Panc1 (cell line): ENCODE measurements around the gene TCP11L2. TPM values are rescaled to one million over a fixed set of nuclear protein-coding genes. Genes with fewer than 3 reads are reported as not detected.
A peak's percentile ranks its signal among the peaks of the same experiment; 100 is the strongest.

Experiments used
- ATAC-seq: fragments of 200-7000 bp; cut with Tn5 transposase; 2 replicates; pipeline ENCODE4 v1.9.1; 2020; ENCODE audit warnings: mild to moderate bottlenecking, moderate library complexity
- BruUV-seq: library from RNA; stranded (reverse); fragments of 400-500 nt; replicated peaks from 2 replicates; lab custom pipeline; 2021; lab: Mats Ljungman, UMichigan
- CTCF ChIA-PET: fragments of 300-600 bp; sonication (Branson Sonifier 250); formaldehyde crosslinking; loops from one replicate; lab custom pipeline; 2022; ENCODE audit warnings: antibody characterized with exemption; lab: Charles Lee
- POLR2A ChIA-PET: fragments of 300-600 bp; sonication (Branson Sonifier 250); formaldehyde crosslinking; loops from one replicate; lab custom pipeline; 2022; ENCODE audit warnings: antibody characterized with exemption; lab: Charles Lee
- DNase-seq: peaks from one replicate; pipeline ENCODE4 v3.0.0-alpha.2; 2010; ENCODE audit warnings: low read depth, low spot score
- H3K27ac ChIP-seq: 2 replicates; pipeline ENCODE4 v1.5.1; 2011; ENCODE audit warnings: mild to moderate bottlenecking, low read length, inconsistent platforms
- H3K27me3 ChIP-seq: fragments of 200-500 bp; sonication (Bioruptor generic); 2 replicates; pipeline ENCODE4 v1.6.0; 2014; ENCODE audit warnings: low read length, inconsistent platforms; ENCODE audit not compliant: control insufficient read depth, insufficient read depth
- H3K36me3 ChIP-seq: fragments of 200-500 bp; sonication (Bioruptor generic); 2 replicates; pipeline ENCODE4 v1.5.1; 2014; ENCODE audit warnings: inconsistent platforms, mild to moderate bottlenecking, low read length, moderate library complexity; ENCODE audit not compliant: control insufficient read depth, insufficient read depth
- H3K4me1 ChIP-seq: 2 replicates; pipeline ENCODE4 v1.5.1; 2011; ENCODE audit warnings: inconsistent platforms, mild to moderate bottlenecking, low read length, moderate library complexity; ENCODE audit not compliant: control insufficient read depth, insufficient read depth
- H3K4me3 ChIP-seq, 2 experiments: 2 replicates each; pipeline ENCODE4 v1.5.1; 2011 to 2012; ENCODE audit warnings: low read depth in 2 of 2, low read length in 2 of 2, mild to moderate bottlenecking in 2 of 2, inconsistent platforms in 1 of 2, moderate library complexity in 1 of 2
- H3K9me3 ChIP-seq: fragments of 200-500 bp; sonication (Bioruptor generic); 2 replicates; pipeline ENCODE4 v1.5.1; 2014; ENCODE audit warnings: low read depth, mild to moderate bottlenecking, inconsistent platforms, low read length, moderate library complexity; ENCODE audit not compliant: control insufficient read depth, insufficient read depth
- POLR2AphosphoS5 ChIP-seq: IDR thresholded peaks from 2 replicates; pipeline ENCODE4 v1.6.1; 2012; ENCODE audit warnings: mild to moderate bottlenecking, low read depth, low read length, moderate library complexity
- SIN3A ChIP-seq: IDR thresholded peaks from 2 replicates; pipeline ENCODE4 v1.6.1; 2012; ENCODE audit warnings: low read depth, mild to moderate bottlenecking, low read length, moderate library complexity, borderline replicate concordance; ENCODE audit not compliant: insufficient read depth
- TCF7L2 ChIP-seq: IDR thresholded peaks from 2 replicates; pipeline ENCODE4 v1.6.1; 2011; ENCODE audit warnings: mild to moderate bottlenecking, low read depth, low read length, inconsistent platforms
- in situ Hi-C: cut with HindIII; loops from 2 replicates; pipeline ENCODE4 v1.10.0; 2016; ENCODE audit warnings: low sequenced_read_pairs, low pct_unique_long_range_greater_than_20kb
- intact Hi-C: fragments of 100-400 bp; cut with micrococcal nuclease; formaldehyde crosslinking; loops from one replicate; pipeline ENCODE4 v1.10.0; 2022; ENCODE audit not compliant: unreplicated experiment
- total RNA-seq: library from RNA; stranded (reverse); gene quantifications from one replicate; pipeline ENCODE4 v1.2.1, GENCODE V29; 2021; ENCODE audit not compliant: unreplicated experiment
- TF ChIP-seq, protein P1 (sequence below), 2 experiments: IDR thresholded peaks; 2 replicates each; pipeline ENCODE4 v1.6.1; 2011 to 2012; ENCODE audit warnings: low read depth in 2 of 2, control low read depth in 1 of 2, low read length in 1 of 2, mild to moderate bottlenecking in 1 of 2, moderate library complexity in 1 of 2; ENCODE audit not compliant: insufficient read depth in 1 of 2
- TF ChIP-seq, protein P2 (sequence below): fragments of 450-650 bp; IDR thresholded peaks from 2 replicates; pipeline ENCODE4 v1.5.1; 2017; ENCODE audit warnings: mild to moderate bottlenecking

TCP11L2 gene
- total RNA-seq, 1 experiment from 2014 or later, result 3.5 TPM

DNA sequence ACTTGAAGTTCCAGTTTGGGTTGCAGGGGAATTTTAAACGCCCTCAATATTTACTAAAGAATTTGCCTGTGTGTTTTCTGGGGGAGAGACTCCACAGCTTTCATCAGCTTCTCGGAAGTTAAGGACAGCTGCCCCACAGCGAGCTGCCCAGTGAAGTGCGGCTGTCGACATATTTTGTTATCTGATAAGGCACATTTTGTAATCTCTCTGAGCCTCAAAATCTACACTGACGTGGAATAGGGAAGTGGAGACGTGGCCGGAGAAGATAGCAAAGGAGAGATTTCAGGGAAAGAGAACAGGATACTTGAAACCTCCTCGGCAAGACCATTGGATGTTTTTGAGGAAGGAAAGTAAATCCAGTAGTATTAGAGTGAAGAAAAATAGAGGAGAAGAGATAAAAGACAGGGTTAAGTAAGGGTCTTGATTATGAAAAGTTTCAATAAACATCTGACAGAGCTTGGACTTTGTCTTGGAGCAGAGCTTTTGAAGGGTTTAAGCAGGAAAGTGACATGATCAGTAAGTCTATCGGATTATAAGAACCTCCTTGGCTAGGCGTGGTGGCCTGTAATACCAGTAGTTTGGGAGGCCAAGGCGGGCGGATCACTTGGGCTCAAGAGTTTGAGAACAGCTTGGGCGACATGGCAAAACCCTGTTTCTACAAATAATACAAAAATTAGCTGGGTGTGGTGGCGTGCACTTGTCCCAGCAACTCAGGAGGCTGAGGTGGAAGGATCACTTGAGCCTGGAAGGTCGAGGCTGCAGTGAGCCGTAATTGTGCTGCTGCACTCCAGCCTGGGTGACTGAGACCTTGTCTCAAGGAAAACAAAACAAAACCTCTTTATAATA, 56.1 kb downstream of the TCP11L2 start:
- peak; percentile 8; the same call in 1 of the 2 replicates for ATAC-seq
- ChIA-PET CTCF (interaction anchor here (0.6 to 1.5 kb wide), 5 partner anchors 13 to 561 kb away, joined by 3 to 6 read pairs (median 4); no protein-coding TSS in a partner anchor), POLR2A (interaction anchor here (0.6 to 0.7 kb wide), 2 partner anchors 510 to 612 kb away, joined by 5 to 6 read pairs; no protein-coding TSS in a partner anchor)
- Histone ChIP-seq H3K4me3 (peak overlapping the region; percentile 74 to 92), H3K36me3 (no peaks in the 10 kb centered on the region; the same call in 1 of the 2 replicates), H3K4me1 (peaks cover 9% of the 10 kb centered on the region; the same call in 1 of the 2 replicates), H3K9me3 (no peaks in the 10 kb centered on the region), H3K27me3 (no peaks in the 10 kb centered on the region), H3K27ac (peak overlapping the region; percentile 84)
- BruUV-seq, result TSS peak; percentile 71
- TF ChIP-seq, protein P1, sequence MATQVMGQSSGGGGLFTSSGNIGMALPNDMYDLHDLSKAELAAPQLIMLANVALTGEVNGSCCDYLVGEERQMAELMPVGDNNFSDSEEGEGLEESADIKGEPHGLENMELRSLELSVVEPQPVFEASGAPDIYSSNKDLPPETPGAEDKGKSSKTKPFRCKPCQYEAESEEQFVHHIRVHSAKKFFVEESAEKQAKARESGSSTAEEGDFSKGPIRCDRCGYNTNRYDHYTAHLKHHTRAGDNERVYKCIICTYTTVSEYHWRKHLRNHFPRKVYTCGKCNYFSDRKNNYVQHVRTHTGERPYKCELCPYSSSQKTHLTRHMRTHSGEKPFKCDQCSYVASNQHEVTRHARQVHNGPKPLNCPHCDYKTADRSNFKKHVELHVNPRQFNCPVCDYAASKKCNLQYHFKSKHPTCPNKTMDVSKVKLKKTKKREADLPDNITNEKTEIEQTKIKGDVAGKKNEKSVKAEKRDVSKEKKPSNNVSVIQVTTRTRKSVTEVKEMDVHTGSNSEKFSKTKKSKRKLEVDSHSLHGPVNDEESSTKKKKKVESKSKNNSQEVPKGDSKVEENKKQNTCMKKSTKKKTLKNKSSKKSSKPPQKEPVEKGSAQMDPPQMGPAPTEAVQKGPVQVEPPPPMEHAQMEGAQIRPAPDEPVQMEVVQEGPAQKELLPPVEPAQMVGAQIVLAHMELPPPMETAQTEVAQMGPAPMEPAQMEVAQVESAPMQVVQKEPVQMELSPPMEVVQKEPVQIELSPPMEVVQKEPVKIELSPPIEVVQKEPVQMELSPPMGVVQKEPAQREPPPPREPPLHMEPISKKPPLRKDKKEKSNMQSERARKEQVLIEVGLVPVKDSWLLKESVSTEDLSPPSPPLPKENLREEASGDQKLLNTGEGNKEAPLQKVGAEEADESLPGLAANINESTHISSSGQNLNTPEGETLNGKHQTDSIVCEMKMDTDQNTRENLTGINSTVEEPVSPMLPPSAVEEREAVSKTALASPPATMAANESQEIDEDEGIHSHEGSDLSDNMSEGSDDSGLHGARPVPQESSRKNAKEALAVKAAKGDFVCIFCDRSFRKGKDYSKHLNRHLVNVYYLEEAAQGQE (IDR thresholded peaks at IDR 0.05; ENCODE audit: insufficient read depth in 1 of 2, low read depth in 2 of 2, low read length in 1 of 2), result no peak
- TF ChIP-seq TCF7L2, result no peak
- no peak for TF ChIP-seq POLR2AphosphoS5
- TF ChIP-seq, protein P2, sequence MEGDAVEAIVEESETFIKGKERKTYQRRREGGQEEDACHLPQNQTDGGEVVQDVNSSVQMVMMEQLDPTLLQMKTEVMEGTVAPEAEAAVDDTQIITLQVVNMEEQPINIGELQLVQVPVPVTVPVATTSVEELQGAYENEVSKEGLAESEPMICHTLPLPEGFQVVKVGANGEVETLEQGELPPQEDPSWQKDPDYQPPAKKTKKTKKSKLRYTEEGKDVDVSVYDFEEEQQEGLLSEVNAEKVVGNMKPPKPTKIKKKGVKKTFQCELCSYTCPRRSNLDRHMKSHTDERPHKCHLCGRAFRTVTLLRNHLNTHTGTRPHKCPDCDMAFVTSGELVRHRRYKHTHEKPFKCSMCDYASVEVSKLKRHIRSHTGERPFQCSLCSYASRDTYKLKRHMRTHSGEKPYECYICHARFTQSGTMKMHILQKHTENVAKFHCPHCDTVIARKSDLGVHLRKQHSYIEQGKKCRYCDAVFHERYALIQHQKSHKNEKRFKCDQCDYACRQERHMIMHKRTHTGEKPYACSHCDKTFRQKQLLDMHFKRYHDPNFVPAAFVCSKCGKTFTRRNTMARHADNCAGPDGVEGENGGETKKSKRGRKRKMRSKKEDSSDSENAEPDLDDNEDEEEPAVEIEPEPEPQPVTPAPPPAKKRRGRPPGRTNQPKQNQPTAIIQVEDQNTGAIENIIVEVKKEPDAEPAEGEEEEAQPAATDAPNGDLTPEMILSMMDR, result no peak
- no peak for TF ChIP-seq SIN3A
- intact Hi-C loops (loop anchor here (10.0 kb wide), 1 partner anchor 556 kb away; no protein-coding TSS in a partner anchor), in situ Hi-C loops (no loop called here)
- DNase-seq, result no peak

DNA sequence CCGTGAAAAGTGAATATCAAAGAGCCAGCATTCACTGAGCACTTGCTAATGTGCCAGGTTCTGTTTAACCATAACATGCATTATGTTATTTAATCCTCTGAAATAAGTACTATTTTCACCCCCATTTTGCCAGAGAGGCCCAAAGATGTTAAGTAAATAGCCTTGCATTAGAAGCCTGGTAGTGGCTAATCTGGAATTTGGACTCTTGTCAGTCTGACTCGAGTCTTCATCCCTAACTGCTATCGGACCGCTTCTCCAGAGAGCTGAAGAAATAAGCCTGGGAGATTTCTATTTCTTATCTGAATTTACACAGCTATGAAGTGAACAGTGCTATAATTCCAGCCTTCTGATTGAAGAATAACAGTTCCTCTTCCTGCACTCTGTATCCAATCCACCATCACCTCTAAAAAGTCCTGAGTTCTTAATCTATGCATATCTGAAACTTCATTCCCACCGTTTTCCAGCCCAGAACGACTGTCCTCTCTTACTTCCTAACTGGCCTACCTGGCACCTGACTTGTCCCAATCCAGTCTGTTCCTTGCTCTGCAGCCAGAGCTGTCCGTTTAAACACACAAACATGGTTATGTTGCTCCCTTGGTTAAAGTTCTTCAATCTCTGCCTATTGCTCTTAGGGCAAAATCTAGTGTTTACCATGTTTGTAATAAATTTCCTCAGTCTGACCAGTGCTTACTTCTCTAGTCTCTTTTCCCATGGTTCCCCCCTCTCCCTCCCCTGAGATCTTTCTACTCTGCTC, 57.3 kb downstream of the TCP11L2 start:
- in situ Hi-C loops, result no loop called here
- intact Hi-C loops, result loop anchor here (10.0 kb wide), 1 partner anchor 555 kb away; no protein-coding TSS in a partner anchor
- TF ChIP-seq, protein P1 (IDR thresholded peaks at IDR 0.05; ENCODE audit: insufficient read depth in 1 of 2, low read depth in 2 of 2, low read length in 1 of 2), result no peak
- no peak for TF ChIP-seq POLR2AphosphoS5
- no peak for TF ChIP-seq TCF7L2
- no peak for TF ChIP-seq SIN3A
- TF ChIP-seq, protein P2, result no peak
- ChIA-PET POLR2A (no interaction called here), CTCF (interaction anchor here (0.6 kb wide), 2 partner anchors 446 to 596 kb away, joined by 3 read pairs; partner anchors contain the start of gene TMEM263)
- Histone ChIP-seq H3K27me3 (no peaks in the 10 kb centered on the region), H3K4me3 (no peak overlapping the region), H3K4me1 (peaks cover 9% of the 10 kb centered on the region; the same call in 1 of the 2 replicates), H3K9me3 (no peaks in the 10 kb centered on the region), H3K36me3 (no peaks in the 10 kb centered on the region; the same call in 1 of the 2 replicates), H3K27ac (no peak overlapping the region)
- ATAC-seq (no peak), DNase-seq (no peak)
- BruUV-seq, result TSS peak; percentile 36
